DND-41 (cell line): ENCODE data around the gene ZSCAN30.

Source experiments
- ATAC-seq: fragments of 200-7000 bp; cut with Tn5 transposase; 3 replicates; pipeline ENCODE4 v1.9.1; 2021; ENCODE audit warnings: low read depth; ENCODE audit not compliant: insufficient read depth
- DNase-seq: peaks from one replicate; pipeline ENCODE4 v3.0.0-alpha.2; 2020
- H2AFZ ChIP-seq: 2 replicates; pipeline ENCODE4 v1.6.0; 2012; ENCODE audit warnings: low read depth, low read length
- H3K27ac ChIP-seq: 2 replicates; pipeline ENCODE4 v1.5.1; 2012; ENCODE audit warnings: low read length, inconsistent platforms
- H3K27me3 ChIP-seq: fragments of 200-600 bp; sonication (generic); 2 replicates; pipeline ENCODE4 v1.6.0; 2012; ENCODE audit warnings: low read length, mild to moderate bottlenecking, inconsistent platforms; ENCODE audit not compliant: insufficient read depth, poor library complexity
- H3K36me3 ChIP-seq: 2 replicates; pipeline ENCODE4 v1.5.1; 2012; ENCODE audit warnings: low read length, inconsistent platforms; ENCODE audit not compliant: insufficient read depth
- H3K4me1 ChIP-seq: 2 replicates; pipeline ENCODE4 v1.5.1; 2012; ENCODE audit warnings: mild to moderate bottlenecking, low read length; ENCODE audit not compliant: insufficient read depth
- H3K4me2 ChIP-seq: 2 replicates; pipeline ENCODE4 v1.6.0; 2012; ENCODE audit warnings: mild to moderate bottlenecking, moderate library complexity, low read length, inconsistent platforms; ENCODE audit not compliant: insufficient read depth
- H3K4me3 ChIP-seq, 2 experiments: fragments of 200-600 bp in 1 of 2; shearing (Covaris generic) in 1 of 2; 2 replicates each; pipeline ENCODE4 v1.5.1; 2012 to 2016; ENCODE audit warnings: inconsistent platforms in 2 of 2, low read length in 2 of 2, mild to moderate bottlenecking in 2 of 2, low read depth in 1 of 2, moderate library complexity in 1 of 2
- H3K79me2 ChIP-seq: 2 replicates; pipeline ENCODE4 v1.6.0; 2012; ENCODE audit warnings: low read length, inconsistent platforms; ENCODE audit not compliant: insufficient read depth
- H3K9ac ChIP-seq: 2 replicates; pipeline ENCODE4 v1.6.0; 2012; ENCODE audit warnings: low read depth, mild to moderate bottlenecking, inconsistent platforms, low read length, moderate library complexity
- H3K9me3 ChIP-seq: 2 replicates; pipeline ENCODE4 v1.5.1; 2012; ENCODE audit warnings: low read length, moderate library complexity, mild to moderate bottlenecking, inconsistent platforms; ENCODE audit not compliant: insufficient read depth, severe bottlenecking
- H4K20me1 ChIP-seq: 2 replicates; pipeline ENCODE4 v1.6.0; 2012; ENCODE audit warnings: low read length; ENCODE audit not compliant: insufficient read depth
- EZH2 ChIP-seq: IDR thresholded peaks from 3 replicates; pipeline ENCODE4 v1.6.1; 2012; ENCODE audit warnings: borderline replicate concordance, low read depth, mild to moderate bottlenecking, moderate library complexity, low read length, inconsistent platforms; ENCODE audit not compliant: severe bottlenecking
- TF ChIP-seq, protein P1 (sequence below): IDR thresholded peaks from 2 replicates; pipeline ENCODE4 v1.5.1; 2012; ENCODE audit warnings: borderline replicate concordance, low read length, moderate library complexity, mild to moderate bottlenecking; ENCODE audit not compliant: poor library complexity, severe bottlenecking; ENCODE audit errors: extremely low read depth

Gene ZSCAN30

GRCh38 chr18:35241448-35241804, 48.6 kb downstream of the ZSCAN30 start:
- Histone ChIP-seq H2AFZ (peak overlapping the region; percentile 76), H3K27me3 (no peaks in the 10 kb centered on the region), H3K36me3 (peaks cover 39% of the 10 kb centered on the region), H3K4me3 (peak overlapping the region; percentile 81 to 87), H3K4me2 (peak overlapping the region; percentile 90), H3K27ac (peak overlapping the region; percentile 85), H3K79me2 (peaks cover 29% of the 10 kb centered on the region), H3K9me3 (no peaks in the 10 kb centered on the region), H3K9ac (peak overlapping the region; percentile 87), H3K4me1 (peaks cover 20% of the 10 kb centered on the region), H4K20me1 (no peaks in the 10 kb centered on the region)
- ATAC-seq: no peak
- DNase-seq: no peak
- TF ChIP-seq, protein P1, sequence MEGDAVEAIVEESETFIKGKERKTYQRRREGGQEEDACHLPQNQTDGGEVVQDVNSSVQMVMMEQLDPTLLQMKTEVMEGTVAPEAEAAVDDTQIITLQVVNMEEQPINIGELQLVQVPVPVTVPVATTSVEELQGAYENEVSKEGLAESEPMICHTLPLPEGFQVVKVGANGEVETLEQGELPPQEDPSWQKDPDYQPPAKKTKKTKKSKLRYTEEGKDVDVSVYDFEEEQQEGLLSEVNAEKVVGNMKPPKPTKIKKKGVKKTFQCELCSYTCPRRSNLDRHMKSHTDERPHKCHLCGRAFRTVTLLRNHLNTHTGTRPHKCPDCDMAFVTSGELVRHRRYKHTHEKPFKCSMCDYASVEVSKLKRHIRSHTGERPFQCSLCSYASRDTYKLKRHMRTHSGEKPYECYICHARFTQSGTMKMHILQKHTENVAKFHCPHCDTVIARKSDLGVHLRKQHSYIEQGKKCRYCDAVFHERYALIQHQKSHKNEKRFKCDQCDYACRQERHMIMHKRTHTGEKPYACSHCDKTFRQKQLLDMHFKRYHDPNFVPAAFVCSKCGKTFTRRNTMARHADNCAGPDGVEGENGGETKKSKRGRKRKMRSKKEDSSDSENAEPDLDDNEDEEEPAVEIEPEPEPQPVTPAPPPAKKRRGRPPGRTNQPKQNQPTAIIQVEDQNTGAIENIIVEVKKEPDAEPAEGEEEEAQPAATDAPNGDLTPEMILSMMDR: no peak

GRCh38 chr18:35240664-35241447, 49.2 kb downstream of the ZSCAN30 start, which contains the start of gene ZNF397:
Gene ZNF397 (plus strand): TSS chr18:35241034. CDS start chr18:35242471, 1,437 bp downstream.
- Histone ChIP-seq H3K79me2 (peaks cover 29% of the 10 kb centered on the region), H3K4me3 (peak within 1 kb of the TSS; percentile 81 to 87), H4K20me1 (no peaks in the 10 kb centered on the region), H3K27me3 (no peaks in the 10 kb centered on the region), H3K36me3 (peaks cover 33% of the 10 kb centered on the region), H3K4me2 (peak within 1 kb of the TSS; percentile 90), H3K4me1 (peaks cover 20% of the 10 kb centered on the region), H3K9ac (peak within 1 kb of the TSS; percentile 87), H3K9me3 (no peaks in the 10 kb centered on the region), H2AFZ (peak within 1 kb of the TSS; percentile 100), H3K27ac (peak within 1 kb of the TSS; percentile 85)
- peak; percentile 97 for DNase-seq
- ATAC-seq: peak; percentile 99
- TF ChIP-seq EZH2: no peak
- TF ChIP-seq, protein P1: no peak

- Histone ChIP-seq H3K27me3 (no peaks in the 10 kb centered on the region), H3K4me3 (no peak overlapping the region), H3K9me3 (no peaks in the 10 kb centered on the region), H3K36me3 (peaks cover 22% of the 10 kb centered on the region), H3K4me1 (peaks cover 20% of the 10 kb centered on the region), H3K79me2 (peaks cover 29% of the 10 kb centered on the region), H2AFZ (peak overlapping the region; percentile 63), H3K4me2 (no peak overlapping the region), H3K27ac (no peak overlapping the region), H4K20me1 (no peaks in the 10 kb centered on the region), H3K9ac (no peak overlapping the region)
- DNase-seq (no peak), ATAC-seq (no peak)
- TF ChIP-seq, protein P1: no peak
- no peak for TF ChIP-seq EZH2
Measured at GRCh38 chr18:35239314-35239713, 50.7 kb downstream of the ZSCAN30 start.
